PC-9 (cell line): Measurements from ENCODE around the gene NGDN. TPM values are rescaled to one million over a fixed set of nuclear protein-coding genes. Genes with fewer than 3 reads are reported as not detected.
A peak's percentile ranks its signal among the peaks of the same experiment; 100 is the strongest.

Experiments
- Bru-seq: library from RNA; stranded (reverse); fragments of 400-500 nt; gene quantifications from one replicate; lab custom pipeline; 2021; lab: Mats Ljungman, UMichigan
- BruChase-seq, 2 experiments: library from RNA; stranded (reverse); fragments of 400-500 nt; gene quantifications; one replicate each; lab custom pipeline; 2021; lab: Mats Ljungman, UMichigan
- BruUV-seq: library from RNA; stranded (reverse); fragments of 400-500 nt; replicated peaks from 2 replicates; lab custom pipeline; 2021; lab: Mats Ljungman, UMichigan
- CTCF ChIA-PET: fragments of 300-600 bp; sonication (Branson Sonifier 250); formaldehyde crosslinking; loops from one replicate; lab custom pipeline; 2022; ENCODE audit warnings: antibody characterized with exemption; lab: Charles Lee
- POLR2A ChIA-PET: fragments of 300-600 bp; sonication (Branson Sonifier 250); formaldehyde crosslinking; loops from one replicate; lab custom pipeline; 2022; ENCODE audit warnings: antibody characterized with exemption; ENCODE audit not compliant: unreplicated experiment; lab: Charles Lee
- DNase-seq, 2 experiments: peaks; one replicate each; pipeline versions ENCODE4 v3.0.0 to v3.0.0-alpha.2; 2015 to 2022; ENCODE audit warnings: mixed read lengths in 1 of 2
- H2AFZ ChIP-seq: fragments of 200-600 bp; sonication (generic); 2 replicates; pipeline ENCODE4 v1.8.1; 2017; ENCODE audit warnings: antibody characterized with exemption
- H3F3A ChIP-seq: fragments of 200-600 bp; sonication (generic); 2 replicates; pipeline ENCODE4 v1.8.1; 2017; ENCODE audit warnings: antibody characterized with exemption, mild to moderate bottlenecking, low read depth; ENCODE audit not compliant: insufficient read depth
- H3K27ac ChIP-seq: fragments of 200-600 bp; sonication (generic); 2 replicates; pipeline ENCODE4 v1.6.1; 2016; ENCODE audit warnings: mixed run types
- H3K27me3 ChIP-seq: fragments of 200-600 bp; sonication (generic); 2 replicates; pipeline ENCODE4 v1.6.1; 2016; ENCODE audit warnings: low read depth, mixed run types; ENCODE audit not compliant: insufficient read depth
- H3K36me3 ChIP-seq: fragments of 200-600 bp; sonication (generic); 2 replicates; pipeline ENCODE4 v1.6.1; 2016; ENCODE audit warnings: low read depth, mixed run types
- H3K4me1 ChIP-seq: fragments of 200-600 bp; sonication (generic); replicated peaks from 2 replicates; pipeline ENCODE4 v1.6.1; 2016; ENCODE audit warnings: mixed run types; ENCODE audit not compliant: insufficient read depth
- H3K4me2 ChIP-seq: fragments of 200-600 bp; sonication (generic); 2 replicates; pipeline ENCODE4 v1.6.1; 2017; ENCODE audit warnings: mixed run types
- H3K4me3 ChIP-seq: fragments of 200-600 bp; sonication (generic); 2 replicates; pipeline ENCODE4 v1.6.1; 2016; ENCODE audit warnings: mixed run types
- H3K79me2 ChIP-seq: fragments of 200-600 bp; sonication (generic); 2 replicates; pipeline ENCODE4 v1.6.1; 2017; ENCODE audit warnings: low read depth, mixed run types
- H3K9me2 ChIP-seq: fragments of 200-600 bp; sonication (generic); 2 replicates; pipeline ENCODE4 v1.8.1; 2017; ENCODE audit warnings: mild to moderate bottlenecking; ENCODE audit not compliant: insufficient read depth
- H3K9me3 ChIP-seq: fragments of 200-600 bp; sonication (generic); 2 replicates; pipeline ENCODE4 v1.8.1; 2016; ENCODE audit warnings: low read depth; ENCODE audit not compliant: insufficient read depth
- H4K20me1 ChIP-seq: fragments of 200-600 bp; sonication (generic); 2 replicates; pipeline ENCODE4 v1.8.1; 2017; ENCODE audit not compliant: insufficient read depth
- EZH2 ChIP-seq: fragments of 200-600 bp; sonication (generic); IDR thresholded peaks from 2 replicates; pipeline ENCODE4 v1.8.0; 2017; ENCODE audit warnings: antibody characterized with exemption, low read depth
- intact Hi-C: fragments of 100-400 bp; cut with micrococcal nuclease; formaldehyde crosslinking; loops from one replicate; pipeline ENCODE4 v1.10.0; 2022; ENCODE audit not compliant: unreplicated experiment
- long read RNA-seq: library from polyadenylated mRNA; stranded (forward); transcript quantifications from one replicate; pipeline ENCODE4 v2.0.0, GENCODE V29; 2022
- total RNA-seq: library from RNA; stranded (reverse); gene quantifications from 2 replicates; pipeline ENCODE4 v1.2.3, GENCODE V29; 2021
- TF ChIP-seq, protein P1 (sequence below): fragments of 200-600 bp; sonication (generic); conservative IDR thresholded peaks from 2 replicates; pipeline ENCODE4 v1.6.1; 2017; ENCODE audit warnings: mixed run types, antibody characterized with exemption, mild to moderate bottlenecking, moderate library complexity

The NGDN gene, protein sequence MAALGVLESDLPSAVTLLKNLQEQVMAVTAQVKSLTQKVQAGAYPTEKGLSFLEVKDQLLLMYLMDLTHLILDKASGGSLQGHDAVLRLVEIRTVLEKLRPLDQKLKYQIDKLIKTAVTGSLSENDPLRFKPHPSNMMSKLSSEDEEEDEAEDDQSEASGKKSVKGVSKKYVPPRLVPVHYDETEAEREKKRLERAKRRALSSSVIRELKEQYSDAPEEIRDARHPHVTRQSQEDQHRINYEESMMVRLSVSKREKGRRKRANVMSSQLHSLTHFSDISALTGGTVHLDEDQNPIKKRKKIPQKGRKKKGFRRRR
- total RNA-seq = 23.1 and 27.6 TPM in 2 replicates
- Bru-seq, nascent RNA = percentile 86 among the genes with signal in this experiment
- percentile 82 among the genes with signal in this experiment for BruChase-seq, experiment 1, labeled RNA remaining after a 2-hour chase
- BruChase-seq, experiment 2, labeled RNA remaining after a 6-hour chase = percentile 86 among the genes with signal in this experiment
- long read RNA-seq, transcript NGDN-202 (11 exons, 1,143 nt) = major isoform, 44 of 59 reads
- long read RNA-seq, partial matches to known transcripts = 5 of 59 reads
- long read RNA-seq, other reads (novel, unspliced or antisense) = 8 of 59 reads

DNA sequence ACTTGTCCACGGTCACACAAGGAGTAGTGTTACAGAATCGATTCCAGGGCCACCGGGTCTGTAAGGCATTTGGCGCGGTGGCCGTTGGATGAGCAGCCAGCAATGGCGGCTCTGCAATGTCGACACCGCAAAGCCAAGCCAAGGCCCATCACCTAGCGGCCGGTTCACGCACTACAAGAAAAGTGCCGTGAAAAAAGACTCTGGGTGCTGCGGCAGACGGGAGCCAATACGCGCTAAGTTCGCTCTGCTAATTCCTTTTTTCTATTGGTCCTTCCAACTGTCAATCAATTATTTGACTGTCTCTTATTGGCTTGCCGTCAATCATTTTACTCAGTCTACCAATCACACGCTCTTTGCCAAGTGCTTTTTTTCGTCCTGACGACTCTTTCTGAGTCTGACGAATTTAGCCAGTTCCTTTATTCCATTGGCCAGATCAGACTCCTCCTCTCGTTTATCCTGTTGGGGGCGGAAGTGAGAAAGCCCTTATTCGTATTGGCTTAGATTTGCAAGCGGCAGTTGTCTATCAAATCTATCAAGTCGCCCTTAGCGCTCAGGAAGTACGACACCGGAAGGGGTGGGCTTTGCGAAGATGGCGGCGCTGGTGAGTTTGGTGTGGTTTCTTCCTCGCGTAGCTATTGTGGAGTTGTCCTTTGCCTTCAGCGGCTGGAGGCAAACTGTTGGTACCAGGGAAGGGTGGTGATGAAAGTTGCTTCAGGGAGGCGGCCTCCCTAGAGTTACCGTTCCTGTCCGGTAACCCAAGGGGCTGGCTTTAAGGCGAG, at the start of gene NGDN:
Gene NGDN (plus strand): TSS at position 577 of the 779 bp plus-strand sequence. CDS start 13 bp downstream, at position 590.
- Histone ChIP-seq H3K27me3 (no peaks in the 10 kb centered on the region), H3K79me2 (peaks cover 16% of the 10 kb centered on the region), H2AFZ (peak within 1 kb of the TSS; percentile 99), H3F3A (peaks cover 3% of the 10 kb centered on the region; the same call in 1 of the 2 replicates), H3K36me3 (no peaks in the 10 kb centered on the region), H3K4me2 (peak within 1 kb of the TSS; percentile 90), H4K20me1 (no peaks in the 10 kb centered on the region), H3K9me3 (no peaks in the 10 kb centered on the region), H3K4me1 (peaks cover 5% of the 10 kb centered on the region), H3K27ac (peak within 1 kb of the TSS; percentile 35; the same call in 1 of the 2 replicates), H3K9me2 (no peaks in the 10 kb centered on the region), H3K4me3 (peak within 1 kb of the TSS; percentile 65)
- no TSS peak for BruUV-seq
- no peak for TF ChIP-seq EZH2
- TF ChIP-seq, protein P1, sequence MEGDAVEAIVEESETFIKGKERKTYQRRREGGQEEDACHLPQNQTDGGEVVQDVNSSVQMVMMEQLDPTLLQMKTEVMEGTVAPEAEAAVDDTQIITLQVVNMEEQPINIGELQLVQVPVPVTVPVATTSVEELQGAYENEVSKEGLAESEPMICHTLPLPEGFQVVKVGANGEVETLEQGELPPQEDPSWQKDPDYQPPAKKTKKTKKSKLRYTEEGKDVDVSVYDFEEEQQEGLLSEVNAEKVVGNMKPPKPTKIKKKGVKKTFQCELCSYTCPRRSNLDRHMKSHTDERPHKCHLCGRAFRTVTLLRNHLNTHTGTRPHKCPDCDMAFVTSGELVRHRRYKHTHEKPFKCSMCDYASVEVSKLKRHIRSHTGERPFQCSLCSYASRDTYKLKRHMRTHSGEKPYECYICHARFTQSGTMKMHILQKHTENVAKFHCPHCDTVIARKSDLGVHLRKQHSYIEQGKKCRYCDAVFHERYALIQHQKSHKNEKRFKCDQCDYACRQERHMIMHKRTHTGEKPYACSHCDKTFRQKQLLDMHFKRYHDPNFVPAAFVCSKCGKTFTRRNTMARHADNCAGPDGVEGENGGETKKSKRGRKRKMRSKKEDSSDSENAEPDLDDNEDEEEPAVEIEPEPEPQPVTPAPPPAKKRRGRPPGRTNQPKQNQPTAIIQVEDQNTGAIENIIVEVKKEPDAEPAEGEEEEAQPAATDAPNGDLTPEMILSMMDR = peak; percentile 73
- ChIA-PET POLR2A (no interaction called here), CTCF (no interaction called here)
- DNase-seq = peak; percentile 82 to 98
- intact Hi-C loops = loop anchor here (5.0 kb wide), 1 partner anchor 147 kb away; the partner anchor contains the start of gene PABPN1

DNA sequence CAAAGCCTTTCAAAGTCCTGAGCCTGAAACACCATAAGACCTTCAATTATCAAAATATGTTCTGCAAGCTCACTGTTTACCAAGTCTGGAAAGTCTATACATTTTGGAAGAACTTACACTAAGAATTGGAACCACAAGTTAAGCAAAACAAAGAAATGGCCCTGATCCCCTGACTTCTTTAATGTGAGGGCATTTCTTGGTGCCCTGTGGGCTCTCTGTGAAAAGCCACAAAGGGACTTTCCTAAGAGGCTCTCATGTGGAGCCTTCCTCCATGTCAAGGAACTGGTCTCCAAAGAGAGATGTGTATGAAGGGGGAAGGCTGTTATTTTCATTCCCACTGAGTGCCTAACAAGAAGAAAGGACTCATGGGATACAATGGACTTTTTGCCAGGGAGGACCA, 47.9 kb upstream of the NGDN start:
- Histone ChIP-seq H3K27me3 (peaks cover 71% of the 10 kb centered on the region), H3K27ac (no peak overlapping the region), H3K9me3 (no peaks in the 10 kb centered on the region), H4K20me1 (no peaks in the 10 kb centered on the region), H2AFZ (no peak overlapping the region), H3K36me3 (no peaks in the 10 kb centered on the region), H3K4me2 (no peak overlapping the region), H3F3A (no peaks in the 10 kb centered on the region), H3K4me3 (no peak overlapping the region), H3K79me2 (no peaks in the 10 kb centered on the region), H3K9me2 (no peaks in the 10 kb centered on the region), H3K4me1 (no peaks in the 10 kb centered on the region)
- TF ChIP-seq, protein P1 = no peak
- no peak for TF ChIP-seq EZH2
- BruUV-seq = no TSS peak
- ChIA-PET POLR2A (no interaction called here), CTCF (no interaction called here)
- intact Hi-C loops = no loop called here
- no peak for DNase-seq

DNA sequence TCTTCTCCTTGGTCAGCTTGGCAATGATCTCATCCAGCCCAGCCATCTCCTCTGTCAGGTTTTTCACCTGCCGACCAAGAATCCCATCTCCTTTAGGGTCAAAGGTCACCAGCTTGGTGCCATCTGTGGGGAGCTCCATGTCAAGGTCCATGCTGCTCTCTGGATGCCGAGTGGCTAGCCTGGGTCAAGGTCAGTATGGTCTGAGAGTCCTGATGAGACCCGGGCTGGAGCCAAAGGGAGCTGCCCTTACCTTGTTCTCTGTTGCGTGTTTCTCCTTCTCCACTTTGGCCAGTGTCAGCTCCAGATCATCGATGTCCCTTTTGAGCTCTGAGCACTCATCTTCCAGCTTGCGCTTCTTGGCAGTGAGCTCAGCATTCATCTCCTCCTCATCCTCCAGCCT, 45.8 kb upstream of the NGDN start:
- CTCF ChIA-PET = no interaction called here
- TF ChIP-seq EZH2 = no peak
- TF ChIP-seq, protein P1 = no peak
- Histone ChIP-seq H3K27me3 (peaks cover 67% of the 10 kb centered on the region), H3K36me3 (no peaks in the 10 kb centered on the region), H3K79me2 (no peaks in the 10 kb centered on the region), H3K4me2 (no peak overlapping the region), H4K20me1 (no peaks in the 10 kb centered on the region), H3K4me3 (no peak overlapping the region), H3K4me1 (no peaks in the 10 kb centered on the region), H3K9me2 (no peaks in the 10 kb centered on the region), H2AFZ (no peak overlapping the region), H3K9me3 (no peaks in the 10 kb centered on the region), H3F3A (no peaks in the 10 kb centered on the region), H3K27ac (no peak overlapping the region)
- BruUV-seq = no TSS peak
- POLR2A ChIA-PET = no interaction called here
- intact Hi-C loops = no loop called here
- no peak for DNase-seq
